ENCODE data around the gene EEIG1.

- TF ChIP-seq EZH2phosphoT487 (IDR thresholded peaks at IDR 0.05; ENCODE audit: borderline replicate concordance) = no peak
- no peak for TF ChIP-seq CTCF (conservative IDR thresholded peaks at IDR 0.05; ENCODE audit: low read length)
Observed at GRCh38 chr9:127970401-127971313, 10.1 kb downstream of the EEIG1 start.
